ENCODE results near the gene RASGEF1B. TPM values are rescaled to one million over a fixed set of nuclear protein-coding genes. Genes with fewer than 3 reads are reported as not detected.

Gene RASGEF1B
- total and polyA plus RNA-seq, 2 donors from 2014 or later = 8.3 to 15.0 TPM

DNA sequence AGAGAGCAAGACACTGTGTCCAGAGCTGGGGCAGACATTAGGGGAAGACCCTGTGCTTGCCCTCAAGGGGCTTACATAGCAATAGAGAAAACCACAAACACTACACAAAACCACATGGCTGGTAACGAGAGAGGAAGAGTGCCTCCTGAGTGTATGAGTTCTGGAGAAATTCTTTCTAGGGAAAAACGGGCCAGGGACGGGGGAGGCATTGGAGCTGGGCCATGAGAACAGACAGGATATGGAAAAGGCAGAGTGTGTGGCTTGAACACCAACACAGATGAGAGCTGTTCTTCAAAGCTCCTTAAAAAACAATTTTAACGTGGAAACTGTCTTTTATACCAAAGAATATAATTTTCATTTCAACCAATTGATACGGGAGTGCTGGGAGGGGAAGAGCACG is 42.7 kb downstream of the RASGEF1B start:
- Histone ChIP-seq H3K4me3 (ENCODE audit: low read length in 3 of 3) (no peak overlapping the region), H3K4me1 (ENCODE audit: control insufficient read depth in 2 of 3, insufficient read depth in 2 of 3, low read depth in 1 of 3, low read length in 3 of 3) (peaks cover 0 to 2% (median 0%) of the 10 kb centered on the region in 3 donors), H3K27me3 (ENCODE audit: control insufficient read depth, insufficient read depth, low read length) (no peaks in the 10 kb centered on the region), H3K36me3 (ENCODE audit: control insufficient read depth in 2 of 3, insufficient read depth in 3 of 3, low read length in 3 of 3) (peaks cover 0 to 11% (median 4%) of the 10 kb centered on the region in 3 donors), H3K9ac (ENCODE audit: low read length in 3 of 3) (no peak overlapping the region), H3K9me3 (ENCODE audit: control insufficient read depth in 2 of 3, insufficient read depth in 1 of 3, low read length in 3 of 3) (no peaks in the 10 kb centered on the region), H3K27ac (ENCODE audit: low read depth in 2 of 2, low read length in 2 of 2) (no peak overlapping the region)
- TF ChIP-seq, protein P1, sequence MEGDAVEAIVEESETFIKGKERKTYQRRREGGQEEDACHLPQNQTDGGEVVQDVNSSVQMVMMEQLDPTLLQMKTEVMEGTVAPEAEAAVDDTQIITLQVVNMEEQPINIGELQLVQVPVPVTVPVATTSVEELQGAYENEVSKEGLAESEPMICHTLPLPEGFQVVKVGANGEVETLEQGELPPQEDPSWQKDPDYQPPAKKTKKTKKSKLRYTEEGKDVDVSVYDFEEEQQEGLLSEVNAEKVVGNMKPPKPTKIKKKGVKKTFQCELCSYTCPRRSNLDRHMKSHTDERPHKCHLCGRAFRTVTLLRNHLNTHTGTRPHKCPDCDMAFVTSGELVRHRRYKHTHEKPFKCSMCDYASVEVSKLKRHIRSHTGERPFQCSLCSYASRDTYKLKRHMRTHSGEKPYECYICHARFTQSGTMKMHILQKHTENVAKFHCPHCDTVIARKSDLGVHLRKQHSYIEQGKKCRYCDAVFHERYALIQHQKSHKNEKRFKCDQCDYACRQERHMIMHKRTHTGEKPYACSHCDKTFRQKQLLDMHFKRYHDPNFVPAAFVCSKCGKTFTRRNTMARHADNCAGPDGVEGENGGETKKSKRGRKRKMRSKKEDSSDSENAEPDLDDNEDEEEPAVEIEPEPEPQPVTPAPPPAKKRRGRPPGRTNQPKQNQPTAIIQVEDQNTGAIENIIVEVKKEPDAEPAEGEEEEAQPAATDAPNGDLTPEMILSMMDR (IDR thresholded peaks at IDR 0.05; ENCODE audit: borderline replicate concordance, extremely low read depth, insufficient read depth) = no peak
- intact Hi-C loops (cut with DNase I) = no loop called here
- FAIRE-seq (no peak), DNase-seq (no peak)

DNA sequence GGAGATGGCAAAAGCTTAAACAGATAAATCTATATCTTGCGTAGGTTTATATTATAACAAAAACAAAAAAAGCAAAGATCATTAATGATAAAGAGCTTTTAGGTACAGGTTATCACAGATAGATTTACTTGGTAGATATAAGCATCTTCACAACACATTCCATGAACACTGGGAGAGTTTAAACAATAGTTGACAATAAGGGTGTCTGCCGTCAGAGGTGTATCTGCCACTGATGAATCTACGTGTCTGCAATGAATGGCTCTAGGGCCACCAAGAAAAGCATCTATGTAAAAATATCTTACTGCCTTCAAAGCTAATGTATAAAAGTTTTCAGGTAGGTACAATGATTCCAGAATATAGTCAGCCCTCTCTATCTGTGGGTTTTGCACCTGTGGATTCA is 43.7 kb downstream of the RASGEF1B start:
- H3K4me1 ChIP-seq (ENCODE audit: control insufficient read depth in 2 of 3, insufficient read depth in 2 of 3, low read depth in 1 of 3, low read length in 3 of 3) = peaks cover 0 to 2% (median 0%) of the 10 kb centered on the region in 3 donors
- FAIRE-seq (no peak), DNase-seq (no peak)
- H3K27me3 ChIP-seq (ENCODE audit: control insufficient read depth, insufficient read depth, low read length) = no peaks in the 10 kb centered on the region
- H3K9me3 ChIP-seq (ENCODE audit: control insufficient read depth in 2 of 3, insufficient read depth in 1 of 3, low read length in 3 of 3) = no peaks in the 10 kb centered on the region
- TF ChIP-seq, protein P1 (IDR thresholded peaks at IDR 0.05; ENCODE audit: borderline replicate concordance, extremely low read depth, insufficient read depth) = no peak
- H3K27ac ChIP-seq (ENCODE audit: low read depth in 2 of 2, low read length in 2 of 2) = no peak overlapping the region
- no peak overlapping the region for H3K9ac ChIP-seq (ENCODE audit: low read length in 3 of 3)
- no peak overlapping the region for H3K4me3 ChIP-seq (ENCODE audit: low read length in 3 of 3)
- intact Hi-C loops (cut with DNase I) = no loop called here
- H3K36me3 ChIP-seq (ENCODE audit: control insufficient read depth in 2 of 3, insufficient read depth in 3 of 3, low read length in 3 of 3) = peaks cover 0 to 11% (median 4%) of the 10 kb centered on the region in 3 donors

DNA sequence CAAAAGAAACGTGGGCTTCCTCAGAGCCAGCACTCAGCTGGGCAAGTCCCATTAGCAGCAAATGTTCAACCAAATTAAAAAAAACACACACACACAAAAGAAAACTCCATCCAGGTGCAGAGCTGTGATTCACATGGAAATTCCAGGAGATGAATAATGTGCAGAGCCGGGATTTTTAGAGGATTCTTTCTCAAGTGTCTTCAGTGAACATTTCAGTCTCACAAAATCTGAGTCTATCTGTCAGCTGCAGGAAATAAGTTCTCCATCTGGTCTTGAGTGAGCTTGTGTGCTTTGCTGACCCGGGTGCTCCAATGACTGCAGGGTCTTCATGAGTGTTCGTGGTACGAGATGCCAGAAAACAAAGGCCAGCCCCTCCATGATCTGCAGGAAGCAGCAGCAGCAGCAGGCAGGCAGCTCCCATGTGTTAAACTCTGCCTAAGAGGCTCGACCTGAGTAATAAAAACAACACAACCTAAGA is 44.3 kb downstream of the RASGEF1B start:
- peak in 3 of 5 donors; percentile 21 to 52 (median 43) for DNase-seq
- Histone ChIP-seq H3K27me3 (ENCODE audit: control insufficient read depth, insufficient read depth, low read length) (no peaks in the 10 kb centered on the region), H3K27ac (ENCODE audit: low read depth in 2 of 2, low read length in 2 of 2) (no peak overlapping the region), H3K9ac (ENCODE audit: low read length in 3 of 3) (no peak overlapping the region), H3K36me3 (ENCODE audit: control insufficient read depth in 2 of 3, insufficient read depth in 3 of 3, low read length in 3 of 3) (peaks cover 0 to 11% (median 4%) of the 10 kb centered on the region in 3 donors), H3K4me3 (ENCODE audit: low read length in 3 of 3) (no peak overlapping the region), H3K4me1 (ENCODE audit: control insufficient read depth in 2 of 3, insufficient read depth in 2 of 3, low read depth in 1 of 3, low read length in 3 of 3) (peaks cover 0 to 2% (median 0%) of the 10 kb centered on the region in 3 donors), H3K9me3 (ENCODE audit: control insufficient read depth in 2 of 3, insufficient read depth in 1 of 3, low read length in 3 of 3) (no peaks in the 10 kb centered on the region)
- intact Hi-C loops (cut with DNase I) = no loop called here
- TF ChIP-seq, protein P1 (IDR thresholded peaks at IDR 0.05; ENCODE audit: borderline replicate concordance, extremely low read depth, insufficient read depth) = no peak
- no peak for FAIRE-seq

Data from kidney (tissue), 14 donors.